CD4-positive, alpha-beta T cell treated with Interleukin-10 for 1 hour (primary cell): ENCODE results near the gene SLC25A39.
A peak's percentile ranks its signal among the peaks of the same experiment; 100 is the strongest.
"Not testable (repeated sequence)": the region's sequence is repeated elsewhere in the genome, so short reads cannot be mapped to it uniquely, and the experiment has no call there.

ENCODE experiments used
- DNase-seq: peaks from one replicate; pipeline ENCODE4 v3.0.0-alpha.2; 2020

The SLC25A39 gene, protein sequence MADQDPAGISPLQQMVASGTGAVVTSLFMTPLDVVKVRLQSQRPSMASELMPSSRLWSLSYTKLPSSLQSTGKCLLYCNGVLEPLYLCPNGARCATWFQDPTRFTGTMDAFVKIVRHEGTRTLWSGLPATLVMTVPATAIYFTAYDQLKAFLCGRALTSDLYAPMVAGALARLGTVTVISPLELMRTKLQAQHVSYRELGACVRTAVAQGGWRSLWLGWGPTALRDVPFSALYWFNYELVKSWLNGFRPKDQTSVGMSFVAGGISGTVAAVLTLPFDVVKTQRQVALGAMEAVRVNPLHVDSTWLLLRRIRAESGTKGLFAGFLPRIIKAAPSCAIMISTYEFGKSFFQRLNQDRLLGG

DNA sequence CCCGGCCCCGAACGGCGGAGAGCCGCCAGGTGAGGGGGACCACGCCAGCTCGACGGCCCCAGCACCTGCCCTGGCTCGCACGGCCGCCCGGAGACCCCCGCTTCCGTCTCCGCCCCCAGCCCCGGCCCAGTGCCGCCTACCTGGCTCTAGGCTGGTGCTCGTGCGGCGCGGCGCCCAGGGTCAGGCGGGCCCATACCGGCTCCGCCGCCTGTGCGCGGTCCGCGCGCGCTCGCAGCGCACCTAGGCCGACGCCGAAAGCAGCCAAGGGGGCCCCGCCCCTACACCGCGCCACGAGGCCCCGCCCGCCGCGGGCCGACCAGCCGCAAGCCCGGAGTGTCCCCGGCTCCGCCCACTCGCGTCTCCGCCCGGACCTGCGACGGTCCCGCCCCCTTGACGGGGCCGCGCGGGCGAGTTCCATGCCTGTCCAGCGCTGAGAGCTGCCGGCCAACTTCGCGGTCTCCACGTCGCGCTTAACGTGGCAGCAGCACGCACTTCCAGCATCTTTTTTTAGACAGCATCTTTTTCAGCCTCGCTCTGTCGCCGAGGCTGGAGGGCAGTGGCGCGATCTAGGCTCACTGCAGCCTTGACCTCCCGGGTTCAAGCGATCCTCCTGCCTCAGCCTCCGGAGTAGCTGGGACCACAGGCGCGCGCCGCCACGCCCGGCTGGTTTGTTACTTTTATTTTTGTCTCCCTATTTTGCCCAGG lies at the start of gene SLC25A39:
TSS of gene SLC25A39 (minus strand) at position 253 of the 705 bp plus-strand sequence. CDS start 1,261 bp downstream, outside the sequence.
- peak; percentile 96 for DNase-seq

DNA sequence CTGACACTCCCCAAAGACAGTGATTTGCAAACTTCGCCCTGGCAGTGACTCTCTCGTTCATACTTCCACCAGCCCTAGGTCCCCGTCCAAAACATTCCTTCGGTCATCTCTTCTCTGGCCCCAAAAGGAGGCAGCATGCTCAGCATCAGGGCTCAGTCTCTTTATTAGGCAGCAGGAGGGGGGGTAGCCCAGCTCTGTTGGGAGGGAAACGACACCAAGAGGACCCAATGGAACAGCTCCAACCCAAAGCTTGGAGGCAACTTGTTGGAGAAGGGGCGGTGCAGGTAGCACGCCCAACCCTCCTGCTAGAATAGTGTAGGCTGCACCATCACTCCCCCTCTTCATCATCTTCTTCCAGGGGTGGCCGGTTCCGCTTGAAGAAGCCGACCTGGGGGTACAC lies 47.4 kb upstream of the SLC25A39 start:
- DNase-seq: no peak

DNA sequence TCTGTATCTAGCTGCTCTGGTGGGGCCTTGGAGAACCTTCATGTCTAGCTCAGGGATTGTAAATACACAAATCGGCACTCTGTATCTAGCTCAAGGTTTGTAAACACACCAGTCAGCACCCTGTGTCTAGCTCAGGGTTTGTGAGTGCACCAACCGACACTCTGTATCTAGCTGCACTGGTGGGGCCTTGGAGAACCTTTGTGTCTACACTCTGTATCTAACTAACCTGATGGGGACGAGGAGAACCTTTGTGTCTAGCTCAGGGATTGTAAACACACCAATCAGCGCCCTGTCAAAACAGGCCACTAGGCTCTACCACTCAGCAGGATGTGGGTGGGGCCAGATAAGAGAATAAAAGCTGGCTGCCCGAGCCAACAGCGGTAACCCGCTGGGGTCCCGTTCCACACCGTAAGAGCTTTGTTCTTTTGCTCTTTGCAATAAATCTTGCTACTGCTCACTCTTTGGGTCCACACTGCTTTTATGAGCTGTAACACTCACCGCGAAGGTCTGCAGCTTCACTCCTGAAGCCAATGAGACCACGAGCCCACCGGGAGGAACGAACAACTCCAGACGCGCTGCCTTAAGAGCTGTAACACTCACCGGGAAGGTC lies 44.9 kb upstream of the SLC25A39 start:
- DNase-seq: peak; percentile 35

DNA sequence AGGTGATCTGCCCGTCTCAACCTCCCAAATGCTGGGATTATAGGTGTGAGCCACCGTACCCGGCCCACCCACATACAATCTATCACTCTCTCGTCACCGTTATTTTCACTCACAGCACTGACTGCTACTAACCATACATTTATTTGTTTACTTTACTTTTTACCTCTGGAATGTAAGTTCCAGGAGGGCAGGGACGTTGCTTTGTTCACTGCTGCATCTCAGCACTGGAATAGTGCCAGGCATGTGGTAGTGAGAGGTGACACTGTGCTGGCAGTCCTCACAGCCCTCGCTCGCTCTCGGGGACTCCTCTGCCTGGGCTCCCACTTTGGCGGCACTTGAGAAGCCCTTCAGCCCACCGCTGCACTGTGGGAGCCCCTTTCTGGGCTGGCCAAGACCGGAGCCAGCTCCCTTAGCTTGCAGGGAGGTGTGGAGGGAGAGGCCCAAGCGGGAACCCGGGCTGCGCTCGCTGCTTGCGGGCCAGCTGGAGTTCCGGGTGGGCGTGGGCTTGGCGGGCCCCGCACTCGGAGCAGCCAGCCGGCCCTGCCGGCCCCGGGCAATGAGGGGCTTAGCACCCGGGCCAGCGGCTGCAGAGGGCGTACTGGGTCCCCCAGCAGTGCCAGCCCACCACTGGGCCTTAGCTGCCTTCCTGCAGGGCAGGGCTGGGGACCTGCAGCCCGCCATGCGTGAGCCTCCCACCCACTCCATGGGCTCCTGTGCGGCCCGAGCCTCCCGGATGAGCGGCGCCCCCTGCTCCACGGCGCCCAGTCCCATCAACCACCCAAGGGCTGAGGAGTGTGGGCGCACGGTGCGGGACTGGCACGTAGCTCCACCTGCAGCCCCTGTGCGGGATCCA lies 44.0 kb upstream of the SLC25A39 start:
- DNase-seq: not testable (repeated sequence)

DNA sequence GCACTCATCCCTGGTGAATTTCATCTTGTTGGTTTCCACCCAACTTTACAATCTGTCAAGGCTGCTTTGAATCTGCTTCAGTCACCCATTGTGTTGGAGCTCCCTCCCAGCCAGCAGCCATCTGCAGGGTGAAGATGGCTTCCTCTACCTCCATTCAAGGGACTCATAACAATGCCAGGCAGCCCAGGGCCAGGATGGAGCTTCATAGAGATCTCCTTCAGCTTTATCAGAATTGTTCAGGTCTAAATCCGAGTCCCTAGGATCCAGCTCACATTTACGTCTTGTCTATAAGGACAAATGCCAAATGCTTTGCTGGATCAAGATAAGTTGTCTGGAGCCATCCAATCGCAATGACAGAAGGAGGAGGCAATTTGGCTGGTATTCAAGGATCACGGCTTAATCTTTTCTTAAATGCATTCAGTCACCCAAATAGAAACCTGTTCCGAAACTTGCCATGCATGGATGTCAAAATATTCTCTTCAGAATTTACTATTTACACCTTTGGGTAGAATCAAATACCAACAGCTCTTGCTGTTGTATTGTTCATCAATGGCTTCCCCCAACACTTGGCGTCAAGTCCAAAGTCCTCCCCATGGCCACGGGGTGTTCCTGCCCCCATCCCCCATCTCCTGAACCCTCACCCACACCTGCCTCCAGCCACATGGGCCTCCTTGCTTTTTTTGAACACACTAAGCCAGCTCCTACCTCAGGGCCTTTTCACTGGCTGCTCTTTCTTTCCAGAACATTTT lies 42.8 kb upstream of the SLC25A39 start:
- no peak for DNase-seq

DNA sequence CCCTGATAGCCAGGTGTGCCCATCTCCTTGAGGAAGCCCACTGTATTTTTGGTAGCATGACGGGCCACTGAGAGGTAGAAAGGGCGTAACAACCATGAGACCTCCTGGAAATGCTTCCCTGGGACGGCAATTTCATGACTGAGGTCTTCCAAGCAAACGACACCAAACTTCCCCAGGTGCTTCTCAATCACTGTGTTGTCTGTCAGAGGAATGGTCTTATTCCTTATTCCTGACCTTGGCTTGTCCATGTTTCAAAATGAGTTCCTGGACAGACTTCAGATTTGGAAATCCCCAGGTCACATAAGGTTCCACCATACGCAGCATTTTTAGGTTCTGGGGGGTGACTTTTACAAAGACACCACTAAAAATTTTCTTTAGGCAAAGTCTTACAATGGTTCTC lies 40.4 kb upstream of the SLC25A39 start:
- not testable (repeated sequence) for DNase-seq

DNA sequence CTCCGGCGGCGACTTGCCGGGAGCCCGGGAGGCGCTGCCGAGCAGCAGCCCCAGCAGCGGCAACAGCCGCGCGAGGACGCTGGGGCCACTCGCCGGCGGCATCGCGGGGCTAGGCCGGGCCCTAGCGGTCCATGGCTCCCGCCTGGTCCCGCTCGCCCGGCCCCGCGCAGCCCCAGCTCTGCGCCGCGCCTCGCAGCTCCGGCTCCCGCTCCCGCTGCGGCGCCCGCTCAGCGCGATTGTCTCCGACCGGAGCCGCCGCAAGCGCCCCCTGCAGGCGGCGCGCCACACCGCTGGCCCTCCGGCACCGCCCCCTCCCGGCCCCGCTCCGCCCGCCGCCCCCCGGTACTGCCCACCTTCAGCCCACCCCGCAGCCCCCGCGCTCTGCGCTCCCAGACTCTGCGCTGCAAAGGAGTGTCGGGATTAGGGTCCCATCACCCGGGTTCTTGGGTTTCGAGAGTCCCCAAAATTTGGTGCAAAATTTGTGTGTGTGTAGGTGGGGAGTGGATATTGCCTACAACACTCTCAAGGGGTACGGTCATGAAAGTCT lies 39.1 kb upstream of the SLC25A39 start, which contains the start of gene FAM171A2:
TSS of gene FAM171A2 (minus strand) at position 241 of the 547 bp plus-strand sequence. CDS start at position 102, 139 bp downstream.
- peak; percentile 72 for DNase-seq

DNA sequence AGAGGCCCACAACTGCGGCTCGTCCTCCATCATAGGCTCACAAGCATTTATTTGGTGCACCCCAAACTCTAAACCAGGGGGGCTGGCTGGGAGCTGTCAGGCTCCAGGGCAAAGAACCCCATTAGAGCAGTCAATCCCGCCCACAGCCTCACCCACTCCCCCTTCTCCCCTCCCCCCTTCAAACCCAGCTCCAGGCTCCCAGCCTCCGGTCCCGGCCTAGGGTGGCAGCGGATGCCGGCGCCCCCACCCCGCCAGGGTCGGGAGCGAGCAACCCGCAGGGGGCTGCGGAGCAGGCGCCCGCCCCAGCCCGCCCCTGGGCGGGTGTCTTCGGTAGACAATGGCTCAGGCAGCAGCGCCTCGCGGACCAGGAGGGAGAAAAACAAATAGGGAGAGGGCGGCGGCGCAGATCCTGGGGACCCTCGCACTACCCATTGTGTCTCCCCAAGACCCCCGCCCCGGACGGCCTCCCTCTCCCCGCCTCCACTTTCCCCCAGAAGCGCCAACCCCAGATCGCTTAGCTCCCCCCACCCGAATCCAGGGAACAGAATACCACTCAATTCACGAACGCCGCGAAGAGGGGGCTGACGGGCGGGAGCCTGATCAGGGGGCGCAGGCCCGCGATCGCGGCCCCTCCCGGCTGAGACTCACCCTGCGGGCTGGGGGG lies 38.5 kb upstream of the SLC25A39 start:
- no peak for DNase-seq

DNA sequence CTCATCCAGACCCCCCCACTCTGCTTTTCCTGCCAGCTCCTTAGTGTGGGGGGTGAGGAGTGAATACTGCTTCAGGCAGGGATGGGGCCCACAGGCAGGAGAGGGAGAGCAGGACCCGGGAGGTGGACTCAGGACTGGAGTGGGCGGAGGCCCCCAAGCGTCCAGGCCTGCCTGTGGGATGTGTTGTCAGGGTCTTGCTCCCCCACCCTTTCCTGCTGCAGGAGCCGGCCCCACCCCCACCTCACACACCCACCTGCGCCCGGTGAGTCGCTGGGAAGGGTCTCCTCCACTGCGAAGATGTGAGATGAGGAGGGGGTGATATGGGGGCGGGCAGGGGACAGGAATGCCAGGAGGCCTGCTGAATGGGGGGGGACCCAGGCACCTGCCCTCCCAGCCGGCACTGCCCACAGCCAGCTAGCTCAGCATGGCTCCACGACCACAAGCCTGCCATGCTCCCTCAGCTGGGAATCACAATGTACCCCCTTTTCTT lies 37.9 kb upstream of the SLC25A39 start:
- DNase-seq: no peak

DNA sequence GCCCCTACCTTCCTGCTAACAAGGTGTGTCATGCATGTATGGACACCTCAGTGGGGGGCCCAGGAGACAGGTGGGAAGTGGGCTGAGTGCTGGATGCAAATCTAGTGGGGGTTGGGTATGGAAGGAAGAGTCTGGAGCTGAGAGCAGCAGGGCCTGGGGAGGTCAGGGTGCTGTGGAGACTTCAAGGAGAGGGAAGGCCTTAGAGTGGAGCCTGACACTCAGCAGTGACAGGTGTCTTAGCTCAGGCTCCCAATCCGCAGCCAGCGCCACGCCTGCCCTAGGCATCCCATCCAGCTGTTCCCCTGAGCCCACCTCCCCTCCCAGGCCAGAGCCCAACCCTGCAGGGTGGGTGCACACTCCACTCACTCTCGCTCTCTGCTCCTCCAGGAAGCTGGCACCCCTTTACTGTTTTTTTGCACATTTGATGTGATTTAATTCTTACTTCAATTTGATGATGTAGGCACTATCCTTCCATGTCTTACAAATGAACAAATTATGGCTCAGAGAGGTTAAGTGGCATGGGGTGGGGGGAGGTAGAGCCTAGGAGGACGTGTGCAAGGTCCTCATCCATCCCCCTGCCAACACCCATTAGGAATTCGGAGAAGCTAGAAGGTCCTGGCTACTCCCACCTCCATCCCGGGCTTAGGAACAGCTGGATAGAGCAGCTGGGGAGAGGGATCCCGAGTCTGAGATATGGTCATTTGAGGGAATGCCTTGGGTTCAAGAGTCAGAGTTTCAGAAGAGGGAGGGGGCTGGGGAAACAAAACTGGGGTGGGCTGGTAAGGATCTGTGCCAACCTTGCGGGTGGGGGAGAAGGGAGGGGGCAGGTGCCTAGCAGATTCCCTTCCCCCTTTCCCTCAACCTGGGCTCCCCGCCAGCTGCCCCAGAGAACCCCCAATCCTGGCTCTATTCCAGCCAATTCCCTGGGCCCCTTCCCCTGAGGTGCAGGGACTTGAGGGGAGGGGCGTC lies 37.0 kb upstream of the SLC25A39 start:
- DNase-seq: no peak

DNA sequence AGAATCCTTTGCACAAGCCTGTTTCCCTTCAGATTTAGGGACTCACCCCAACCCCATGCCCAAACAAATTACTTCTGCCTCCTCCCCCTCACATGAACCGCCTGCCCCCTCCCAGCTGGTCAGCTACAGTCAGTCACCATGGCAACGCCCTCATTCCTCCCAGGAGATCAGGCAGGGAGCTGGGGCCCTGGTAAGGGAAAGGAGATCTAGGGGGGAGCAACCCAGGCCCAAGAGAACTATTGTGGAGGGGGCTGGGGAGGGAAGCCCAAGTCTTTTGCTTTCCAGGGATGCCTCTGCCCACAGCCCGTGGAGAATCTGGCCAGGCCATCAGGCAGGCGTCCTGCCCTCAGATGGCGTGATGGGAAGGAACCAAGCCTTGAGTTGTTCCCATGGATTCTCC lies 36.2 kb upstream of the SLC25A39 start:
- DNase-seq: no peak

DNA sequence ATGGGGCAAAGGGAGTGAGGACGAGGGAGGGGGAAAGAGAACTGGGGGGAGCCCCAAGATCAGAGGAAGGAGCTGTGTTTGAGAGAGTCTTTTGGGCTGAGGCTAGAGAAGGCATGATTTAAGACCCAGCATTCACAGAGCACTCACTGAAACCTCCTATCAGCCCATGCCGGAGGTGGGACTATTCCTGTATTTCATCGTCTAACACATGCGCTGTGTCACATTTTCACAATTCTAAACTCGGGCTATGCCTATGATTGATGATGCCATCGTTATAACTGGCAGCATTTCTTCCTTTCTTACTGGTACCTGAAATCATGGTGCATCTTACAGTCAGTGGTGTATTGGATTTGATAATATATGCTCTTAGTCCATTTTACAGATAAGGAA lies 35.5 kb upstream of the SLC25A39 start:
- DNase-seq: no peak

DNA sequence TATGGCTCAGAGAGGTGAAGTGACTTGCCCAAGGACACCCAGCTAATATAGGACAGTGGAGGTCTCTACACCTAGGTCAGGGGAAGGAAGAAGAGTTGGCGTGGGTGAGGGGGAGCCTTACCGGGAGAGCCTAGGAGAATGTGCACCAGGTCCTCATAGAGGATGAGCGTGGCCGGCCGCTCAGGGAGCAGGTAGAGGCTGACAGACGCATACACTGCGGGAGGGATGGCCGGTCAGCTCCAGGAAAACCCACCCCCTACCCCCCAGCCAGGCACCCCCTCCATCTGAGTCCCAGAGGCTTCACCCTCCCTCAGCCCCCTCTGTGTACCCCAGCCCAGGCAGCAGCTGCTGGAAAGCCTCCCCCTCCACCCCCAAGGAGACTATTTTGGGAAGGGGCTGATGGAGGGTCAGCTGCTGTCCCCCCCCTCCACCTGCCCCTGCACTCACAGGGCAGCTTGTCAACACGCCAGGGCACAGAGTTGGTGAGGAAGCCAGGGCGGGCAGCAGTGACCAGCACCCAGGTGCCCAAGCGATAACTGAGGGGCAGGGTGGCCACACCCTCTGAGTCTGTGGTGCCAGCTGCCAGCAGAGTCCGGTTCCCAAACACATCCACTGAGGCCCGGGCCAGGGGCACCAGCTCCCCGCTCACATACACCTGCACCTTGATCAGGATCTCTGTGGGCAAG lies 35.0 kb upstream of the SLC25A39 start:
- DNase-seq: no peak

DNA sequence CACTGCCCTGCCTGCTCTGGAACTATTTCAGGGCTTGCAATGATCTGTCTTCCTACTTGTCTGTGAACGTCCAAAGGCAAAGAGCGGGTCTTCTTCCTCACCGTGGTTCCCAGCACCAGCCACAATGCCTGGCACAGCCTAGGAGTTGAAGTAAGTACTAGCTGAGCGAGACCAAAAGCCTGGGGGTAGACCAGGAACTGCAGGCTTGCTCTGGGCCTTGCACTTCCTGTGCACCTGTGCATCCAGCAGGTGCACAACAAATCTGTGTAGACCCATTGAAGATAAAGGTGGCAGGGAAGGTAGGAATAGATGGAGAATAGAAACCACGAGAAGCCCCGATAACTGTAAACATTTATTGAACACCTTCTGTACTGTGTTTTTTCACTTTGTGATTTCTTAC lies 34.4 kb upstream of the SLC25A39 start:
- DNase-seq: no peak

DNA sequence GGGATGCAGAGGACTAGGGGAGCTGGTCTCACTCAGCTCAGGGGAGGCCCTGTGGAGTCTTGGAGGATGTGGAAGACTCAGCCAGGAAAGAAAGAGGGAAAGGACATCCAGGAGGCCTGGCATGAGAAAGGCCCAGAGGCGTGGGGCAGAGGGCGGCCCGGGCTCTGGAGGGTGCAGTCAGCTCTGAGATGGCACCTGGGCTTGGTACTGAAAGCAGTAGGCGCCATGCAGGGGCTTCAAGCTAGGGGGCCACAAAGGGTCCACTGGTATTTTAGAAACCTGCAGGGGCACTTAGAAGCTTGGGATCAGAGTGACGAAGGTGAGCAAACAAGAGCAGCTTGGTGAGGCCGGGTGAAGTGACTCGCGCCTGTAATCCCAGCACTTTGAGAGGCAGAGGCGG lies 33.4 kb upstream of the SLC25A39 start:
- DNase-seq: no peak

DNA sequence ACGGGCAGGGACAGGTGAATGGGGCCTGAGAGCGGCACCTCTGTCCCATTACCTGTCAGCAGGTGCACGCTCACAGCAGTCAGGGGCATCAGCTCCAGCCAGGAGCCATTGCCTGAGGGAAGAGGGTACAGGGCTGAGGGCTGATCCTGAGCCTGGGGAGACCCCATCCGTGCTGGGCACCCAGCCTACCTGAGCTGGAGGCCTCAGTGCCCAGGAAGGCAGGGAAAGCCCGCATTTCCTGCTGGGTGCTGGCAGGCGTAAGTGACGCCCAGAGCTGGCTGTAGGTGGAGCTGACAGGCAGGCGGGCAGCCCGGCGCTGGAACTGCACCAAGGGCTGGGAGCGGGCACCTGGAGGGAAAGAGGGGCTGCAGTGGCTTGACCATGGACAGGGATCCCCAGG lies 31.6 kb upstream of the SLC25A39 start:
- no peak for DNase-seq

DNA sequence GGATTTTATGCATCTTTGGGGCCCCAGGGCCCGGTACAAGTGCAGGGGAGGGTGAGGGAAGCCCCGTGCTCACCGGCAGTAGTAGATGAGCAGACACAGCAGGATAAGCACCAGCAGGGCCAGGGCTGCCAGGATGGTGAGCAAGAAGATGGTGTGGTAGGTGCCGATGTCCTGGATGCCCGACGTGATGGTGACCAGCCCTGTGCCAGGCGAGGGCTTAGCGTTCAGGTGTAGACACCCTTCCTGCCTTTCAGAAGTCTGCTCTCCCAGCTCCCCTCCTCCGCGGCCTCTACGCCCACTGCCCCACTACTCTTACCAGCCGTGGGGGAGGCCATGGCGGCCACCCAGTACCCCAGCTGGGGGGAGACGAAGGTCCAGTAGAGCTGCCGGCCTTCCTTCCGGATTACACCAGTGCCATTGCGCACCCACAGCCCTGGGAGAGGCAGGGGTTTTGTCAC lies 31.0 kb upstream of the SLC25A39 start:
- DNase-seq: no peak

DNA sequence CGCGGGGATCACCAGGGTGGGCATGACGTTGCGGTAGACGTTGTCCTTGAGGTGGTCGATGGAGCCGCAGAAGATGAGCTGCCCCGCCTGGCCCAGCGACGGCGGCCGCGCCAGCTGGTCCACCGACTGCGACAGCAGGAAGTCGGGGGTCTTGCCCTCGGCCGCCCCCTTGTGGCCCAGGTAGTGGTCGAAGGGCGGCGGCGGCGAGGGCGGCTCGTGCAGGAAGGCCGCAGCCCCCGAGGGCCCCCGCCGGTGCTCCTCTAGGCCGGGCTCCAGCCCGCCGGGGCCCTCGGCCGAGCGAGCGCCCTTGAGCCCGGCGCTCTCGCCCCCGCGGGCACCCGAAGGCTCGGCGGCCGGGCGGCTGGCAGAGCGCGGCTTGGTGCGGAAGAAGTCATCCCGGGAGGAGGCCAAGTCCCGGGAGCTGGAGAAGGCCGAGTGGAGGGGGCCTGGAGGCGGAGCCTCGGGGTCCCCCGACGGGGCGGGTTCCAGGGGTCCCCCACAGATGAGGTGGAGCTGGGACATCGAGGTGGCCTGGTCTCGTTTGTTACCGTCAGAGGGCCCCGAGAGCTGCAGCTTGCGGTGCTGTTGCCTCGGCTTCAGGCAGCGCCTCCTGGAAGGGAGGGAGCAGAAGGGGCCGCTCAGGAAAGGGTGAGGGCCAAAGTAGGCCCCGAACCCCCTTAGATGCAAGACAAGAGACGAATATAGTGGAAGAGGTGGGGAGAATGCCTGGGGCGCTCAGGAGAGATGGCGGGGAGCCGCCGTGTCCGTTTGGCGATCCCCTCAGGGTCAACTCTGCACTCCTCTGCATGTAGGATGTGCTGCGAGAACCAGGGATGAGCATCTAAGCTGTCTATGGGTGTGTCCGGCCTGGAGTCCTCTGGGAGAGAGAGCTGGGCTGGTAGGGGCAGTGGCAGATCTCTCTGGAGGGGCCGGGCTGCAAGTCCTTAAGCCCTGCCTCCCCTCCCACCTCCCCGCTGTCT lies 30.2 kb upstream of the SLC25A39 start:
- peak; percentile 63 for DNase-seq
